IPS DF 19.7 (cell line): ENCODE results near the gene PTGIS.

Experiments used
- DNase-seq: peaks from one replicate; pipeline ENCODE4 v3.0.0-alpha.2; 2013; ENCODE audit warnings: low read depth, low spot score

PTGIS gene

DNA sequence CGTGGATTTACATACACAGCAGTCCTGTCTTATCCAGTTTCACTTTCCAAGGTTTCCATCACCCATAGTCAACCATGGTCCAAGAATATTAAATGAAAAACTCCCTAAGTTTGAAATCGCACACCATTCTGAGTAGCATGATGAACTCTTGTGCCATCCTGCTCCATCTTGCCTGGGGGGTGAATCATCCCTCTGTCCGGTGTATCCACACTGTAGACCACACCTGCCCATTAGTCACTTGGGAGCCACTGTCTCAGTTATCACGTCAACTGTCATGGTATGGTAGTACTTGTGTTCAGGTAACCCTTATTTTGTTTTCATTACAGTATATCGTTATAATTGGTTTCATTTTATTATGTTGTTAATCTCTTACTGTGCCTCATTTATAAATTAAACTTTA is 38.5 kb downstream of the PTGIS start:
- no peak for DNase-seq

DNA sequence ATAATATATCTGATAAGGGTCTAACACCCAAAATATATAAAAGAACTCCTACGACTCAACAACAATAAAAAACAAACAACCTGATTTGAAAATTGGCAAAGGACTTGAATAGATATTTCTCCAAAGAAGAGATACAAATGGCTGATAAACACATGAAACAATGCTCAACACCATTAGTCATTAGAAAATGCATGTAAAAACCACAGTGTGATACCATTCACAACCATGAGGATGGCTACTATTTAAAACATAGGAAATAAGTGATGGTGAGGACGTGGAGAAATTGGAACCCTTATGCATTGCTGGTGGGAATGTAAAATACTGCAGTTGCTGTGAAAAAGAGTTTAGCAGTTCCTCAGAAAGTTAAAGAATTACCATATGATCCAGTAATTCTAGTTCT is 41.4 kb downstream of the PTGIS start:
- DNase-seq = no peak

DNA sequence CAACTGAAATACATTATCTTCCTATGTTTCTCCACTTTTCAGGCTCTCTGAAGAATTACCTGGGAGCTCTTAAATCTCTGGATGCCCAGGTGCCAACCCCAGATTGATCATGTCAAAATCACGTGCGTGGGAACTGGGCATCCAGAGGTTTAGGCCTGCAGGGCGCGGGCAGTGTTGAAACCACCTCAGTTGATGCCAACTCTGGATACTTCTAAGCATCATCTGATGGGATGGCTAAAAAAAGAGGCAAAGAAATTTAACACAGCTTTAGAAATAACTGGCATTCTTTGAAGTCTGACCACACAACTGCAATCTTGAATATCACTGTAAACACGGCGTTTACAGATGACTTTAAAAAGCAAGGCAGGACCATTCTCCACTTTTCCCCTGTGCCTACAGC is 41.9 kb downstream of the PTGIS start:
- no peak for DNase-seq

DNA sequence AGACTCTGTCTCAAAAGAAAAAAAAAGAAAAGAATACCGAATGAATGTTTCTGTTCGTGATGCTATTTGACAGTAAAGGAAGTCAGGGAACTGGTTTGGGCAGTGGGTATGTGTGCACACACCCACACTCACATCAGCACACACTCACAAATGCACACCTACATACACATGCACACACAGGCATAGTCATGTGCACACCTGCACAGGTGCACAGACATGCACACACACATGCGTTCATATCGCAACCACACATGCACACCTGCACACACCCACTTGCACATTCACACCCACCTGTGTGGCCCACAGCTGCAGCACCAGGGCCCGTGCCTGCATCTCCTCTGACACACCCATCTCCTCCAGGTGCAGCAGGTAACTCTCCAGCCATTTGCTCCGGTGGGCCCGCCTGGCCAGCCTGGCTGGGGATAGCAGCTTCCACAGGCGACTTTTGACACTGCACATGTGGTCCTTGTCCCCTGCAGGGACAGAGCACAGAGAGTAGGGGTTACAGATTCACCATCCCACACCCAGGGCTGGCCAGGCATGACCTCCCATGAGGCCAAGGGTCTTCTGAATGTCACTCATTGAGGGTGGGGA is 44.1 kb downstream of the PTGIS start:
- DNase-seq = no peak

DNA sequence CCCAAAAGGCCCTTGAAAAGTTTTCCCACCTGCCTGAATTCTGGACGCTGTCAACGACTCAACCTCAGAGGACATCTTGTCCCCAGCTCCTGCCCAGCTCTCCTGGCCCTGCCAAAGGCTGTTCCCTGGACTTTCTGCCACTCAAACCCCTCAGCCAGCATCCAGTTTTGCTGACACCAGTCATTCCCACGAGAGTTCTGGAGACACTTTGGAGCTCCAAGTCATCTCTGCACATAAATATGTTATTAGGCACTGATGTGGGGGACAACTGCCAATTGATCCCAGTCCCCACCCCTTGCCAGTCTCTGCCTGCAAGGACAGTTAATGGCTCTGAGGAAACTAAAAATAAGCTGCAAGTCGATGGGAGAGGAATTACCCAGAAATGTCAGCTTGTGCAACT is 46.6 kb downstream of the PTGIS start:
- DNase-seq = no peak

DNA sequence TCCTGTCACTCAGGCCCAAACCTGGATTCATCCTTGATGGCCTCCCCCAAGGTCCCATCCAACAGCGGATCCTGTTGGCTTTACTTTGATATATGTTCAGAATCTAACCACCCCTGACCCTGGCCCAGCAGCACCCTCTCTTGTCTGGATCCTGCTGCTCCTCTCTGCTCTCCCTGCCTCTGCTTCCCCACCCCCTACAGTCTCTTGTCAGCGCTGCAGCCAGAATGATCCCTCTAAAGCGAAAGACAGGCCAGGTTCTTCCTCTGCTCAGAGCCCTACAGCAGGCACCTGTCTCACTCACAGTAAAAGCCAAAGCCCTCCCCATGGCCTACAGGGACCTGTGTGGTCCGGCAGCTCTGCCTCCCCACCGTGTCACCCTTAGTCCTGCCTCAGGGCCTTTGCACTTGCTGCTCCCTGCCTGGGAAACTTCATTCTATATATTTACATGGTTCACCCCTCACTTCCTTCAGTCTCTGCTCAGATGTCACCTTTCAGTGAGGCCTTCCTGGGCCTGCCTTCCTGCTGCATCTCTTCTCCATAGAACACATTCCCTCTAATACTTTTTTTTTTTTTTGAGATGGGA is 48.1 kb downstream of the PTGIS start:
- no peak for DNase-seq

DNA sequence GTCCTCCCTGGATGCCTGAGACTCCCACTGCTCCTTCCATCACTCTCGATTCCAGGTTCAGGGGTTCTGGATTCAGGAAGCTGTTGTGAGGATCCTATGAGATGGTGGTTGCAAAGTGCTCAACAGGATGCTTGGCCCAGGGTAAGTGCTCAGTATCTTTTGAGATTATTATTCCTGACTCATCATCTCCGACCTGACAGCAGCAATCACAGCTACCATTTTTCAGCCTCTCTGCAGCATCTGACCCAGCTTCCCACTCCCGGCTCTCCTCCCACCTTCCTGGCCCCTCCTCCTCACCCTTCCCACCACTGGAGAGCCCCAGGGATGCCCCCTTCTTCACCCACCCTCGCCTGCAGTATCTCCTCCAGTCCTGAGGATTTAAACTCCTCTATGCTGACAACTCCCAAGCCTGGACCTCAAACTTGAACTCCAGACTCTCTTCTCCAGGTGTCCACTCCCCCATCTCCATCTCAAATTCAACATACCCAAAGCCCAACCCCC is 48.7 kb downstream of the PTGIS start:
- DNase-seq = no peak

DNA sequence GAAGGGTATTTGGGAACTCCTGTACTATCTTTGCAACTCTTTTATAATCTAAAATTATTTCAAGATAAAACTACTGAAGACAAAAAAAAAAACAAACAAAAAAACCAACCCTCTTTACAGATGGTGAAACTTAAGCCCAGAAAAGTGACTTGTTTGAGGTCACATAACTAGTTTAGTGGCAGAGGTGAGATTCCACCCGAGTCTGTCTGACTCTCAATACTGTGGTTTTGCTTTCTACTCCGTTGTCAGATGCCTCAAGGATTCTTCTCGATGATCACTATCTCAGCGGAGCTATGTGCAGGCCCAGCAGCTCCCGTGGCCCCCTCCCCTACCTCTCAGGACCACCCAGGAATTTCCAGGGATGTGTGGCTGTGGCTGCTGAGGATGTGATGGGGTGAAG is 49.4 kb downstream of the PTGIS start:
- DNase-seq = no peak

DNA sequence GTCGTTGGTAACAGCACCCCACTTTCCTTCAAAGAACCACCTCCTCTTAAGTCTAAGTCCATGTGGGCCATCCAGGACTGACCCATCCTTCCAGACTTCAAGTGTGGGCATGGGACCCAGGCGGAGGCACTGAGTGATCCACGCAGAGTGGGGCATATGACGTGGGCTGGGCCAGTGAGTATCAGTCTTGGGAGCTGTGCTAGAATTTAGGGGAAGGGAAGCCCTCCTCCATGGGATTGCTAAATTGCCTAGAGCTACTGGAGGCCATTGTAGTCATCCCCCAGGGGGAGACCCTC is 50.2 kb downstream of the PTGIS start:
- no peak for DNase-seq

DNA sequence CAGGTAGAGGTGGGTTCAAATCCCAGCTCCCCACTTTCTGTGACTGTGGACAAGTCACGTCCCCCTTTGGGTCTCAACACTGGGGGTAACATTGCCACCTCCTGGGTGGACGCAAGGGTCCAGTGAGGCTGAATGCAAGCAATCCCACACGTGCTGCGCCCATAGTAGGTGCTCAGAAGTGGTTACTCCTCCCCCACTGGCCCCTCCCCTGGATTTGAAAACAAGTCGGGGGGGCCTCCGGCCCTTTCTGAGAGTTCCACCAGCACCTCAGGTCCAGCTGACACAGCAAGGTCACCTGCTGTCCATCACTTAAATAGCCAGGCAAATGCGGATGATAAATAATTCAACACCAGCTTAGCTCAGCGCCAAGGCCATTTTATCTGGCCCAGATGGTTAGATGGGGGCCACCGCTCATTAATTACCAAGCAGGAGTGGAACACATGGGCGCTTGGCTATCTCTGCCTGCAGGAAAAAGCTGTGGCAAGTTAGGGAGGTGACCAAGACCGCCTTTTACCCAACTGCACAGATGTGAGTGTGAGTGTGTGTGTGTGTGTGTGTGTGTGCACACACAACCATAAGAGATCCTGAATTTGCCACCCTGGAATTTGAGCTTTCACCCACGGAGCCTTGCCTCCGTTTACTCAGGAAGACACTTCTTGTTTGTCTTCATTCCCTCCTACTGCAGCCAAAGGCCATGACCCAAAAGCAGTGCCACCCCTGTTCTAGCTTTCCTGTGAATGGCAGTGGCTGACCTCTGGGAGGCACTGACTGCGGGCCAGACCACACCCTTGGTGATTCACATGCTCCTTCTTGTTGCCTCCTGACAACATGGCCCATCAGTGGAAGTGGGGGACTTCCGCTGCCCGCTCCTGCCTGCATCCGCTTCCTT is 50.8 kb downstream of the PTGIS start:
- DNase-seq = no peak

DNA sequence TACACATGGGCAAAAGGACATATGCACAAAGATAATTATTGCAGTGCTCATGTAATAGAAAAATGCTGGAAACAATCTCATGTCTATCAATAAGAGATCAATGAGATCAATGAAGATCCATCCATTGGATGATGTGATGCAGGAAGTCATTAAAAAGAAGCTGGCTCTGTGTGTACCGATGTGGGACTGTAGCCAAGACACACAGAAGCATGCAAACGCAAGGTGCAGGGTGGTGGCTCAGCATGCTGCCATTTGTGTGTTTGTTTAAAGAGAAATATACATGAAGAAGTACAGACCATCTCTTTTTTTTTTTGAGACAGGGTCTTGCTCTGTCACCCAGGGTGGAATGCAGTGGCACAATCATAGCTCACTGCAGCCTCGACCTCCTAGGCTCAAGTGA is 52.4 kb downstream of the PTGIS start:
- DNase-seq = no peak

DNA sequence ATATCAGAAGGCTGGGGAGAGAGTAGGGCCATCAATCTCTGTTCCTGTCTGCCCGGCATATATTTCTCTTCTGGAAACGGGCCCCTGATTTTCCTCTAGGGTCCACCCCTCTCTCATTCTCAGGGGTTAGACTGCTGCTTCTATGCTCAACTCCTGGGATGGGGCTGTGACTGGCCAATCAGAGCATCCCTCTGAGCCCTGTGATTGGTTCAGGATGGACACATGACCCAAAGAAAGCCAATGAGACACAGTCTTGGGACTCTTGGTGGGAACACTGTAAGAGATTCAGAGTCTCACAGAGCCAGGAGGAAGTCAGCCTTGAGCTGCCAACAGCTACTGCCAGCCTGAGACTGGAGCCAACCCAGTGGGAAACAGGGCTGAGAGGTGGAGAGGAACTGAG is 54.4 kb downstream of the PTGIS start:
- no peak for DNase-seq

DNA sequence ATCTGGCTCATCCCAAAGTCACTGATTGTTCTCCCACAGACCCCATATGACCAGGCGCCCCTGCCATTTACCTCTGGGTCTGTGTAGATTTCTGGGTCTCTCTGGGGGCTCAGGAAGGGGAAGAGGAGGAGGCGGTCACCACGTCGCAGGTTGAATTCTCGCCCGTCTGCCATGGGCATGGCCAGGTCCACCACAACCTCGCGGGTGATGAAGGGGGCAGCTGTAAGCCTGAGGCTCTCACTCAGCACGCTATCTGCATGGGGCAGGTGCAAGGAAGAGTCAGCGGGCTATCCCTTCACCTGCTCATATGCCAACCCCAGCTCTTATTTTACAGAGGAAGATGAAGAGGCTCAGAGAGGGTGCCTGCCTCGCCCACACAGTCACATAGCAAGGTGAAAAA is 54.9 kb downstream of the PTGIS start:
- DNase-seq = no peak

DNA sequence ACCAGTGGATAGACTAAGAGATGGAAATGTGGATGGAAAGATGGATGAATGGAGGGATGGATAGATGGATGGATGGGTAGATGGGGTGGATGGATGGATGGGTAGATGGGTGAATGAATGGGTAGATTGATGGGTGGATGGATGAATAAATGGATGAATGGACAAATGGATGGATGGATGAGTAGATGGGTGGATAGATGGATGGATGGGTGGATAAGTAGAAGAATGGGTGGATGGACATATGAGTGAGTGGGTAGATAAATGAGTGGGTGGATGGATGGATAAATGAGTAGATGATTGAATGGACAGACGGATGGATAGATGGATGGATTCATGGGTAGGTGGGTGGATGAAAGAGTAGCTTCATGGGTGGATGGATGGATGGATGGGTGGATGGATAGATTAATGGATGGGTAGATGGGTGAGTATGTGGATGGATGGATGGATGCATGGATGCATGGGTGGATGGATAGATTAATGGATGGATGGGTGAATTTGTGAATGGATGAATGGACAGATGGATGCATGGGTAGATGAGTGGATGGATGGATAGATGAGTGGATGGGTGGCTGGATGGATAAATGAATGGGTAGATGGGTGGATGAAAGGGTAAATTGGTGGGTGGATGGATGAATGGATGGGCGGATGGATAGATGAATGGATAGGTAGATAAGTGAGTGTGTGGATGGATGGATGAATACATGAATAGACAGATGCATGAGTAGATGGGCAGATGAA is 56.0 kb downstream of the PTGIS start:
- DNase-seq = no peak

DNA sequence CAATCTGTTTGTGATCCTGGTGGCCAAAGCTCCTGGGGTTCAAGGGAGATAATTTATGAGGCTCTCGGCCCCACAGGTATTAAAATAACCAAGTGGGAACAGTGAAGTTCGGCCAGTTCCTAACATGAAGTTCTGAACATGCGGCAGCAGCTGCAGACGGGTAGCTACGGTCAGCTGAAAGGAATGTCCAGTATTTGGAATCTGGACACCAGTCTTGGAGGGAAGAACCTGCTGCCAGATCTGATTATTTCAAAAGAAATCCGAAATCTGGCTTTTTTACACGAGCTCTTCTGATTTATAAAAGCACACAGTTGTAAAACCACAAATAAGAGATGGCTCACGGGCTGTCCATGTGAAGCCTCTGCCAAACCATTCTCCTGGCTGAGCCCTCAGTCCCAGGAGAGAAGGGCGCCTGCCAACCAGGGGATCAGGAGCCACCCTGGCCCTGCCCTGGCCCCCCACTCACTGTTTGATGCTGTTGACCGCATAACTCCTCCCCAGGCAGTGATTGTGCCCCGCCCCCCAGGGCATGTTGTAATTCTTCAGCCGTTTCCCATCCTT is 57.3 kb downstream of the PTGIS start:
- DNase-seq = no peak

DNA sequence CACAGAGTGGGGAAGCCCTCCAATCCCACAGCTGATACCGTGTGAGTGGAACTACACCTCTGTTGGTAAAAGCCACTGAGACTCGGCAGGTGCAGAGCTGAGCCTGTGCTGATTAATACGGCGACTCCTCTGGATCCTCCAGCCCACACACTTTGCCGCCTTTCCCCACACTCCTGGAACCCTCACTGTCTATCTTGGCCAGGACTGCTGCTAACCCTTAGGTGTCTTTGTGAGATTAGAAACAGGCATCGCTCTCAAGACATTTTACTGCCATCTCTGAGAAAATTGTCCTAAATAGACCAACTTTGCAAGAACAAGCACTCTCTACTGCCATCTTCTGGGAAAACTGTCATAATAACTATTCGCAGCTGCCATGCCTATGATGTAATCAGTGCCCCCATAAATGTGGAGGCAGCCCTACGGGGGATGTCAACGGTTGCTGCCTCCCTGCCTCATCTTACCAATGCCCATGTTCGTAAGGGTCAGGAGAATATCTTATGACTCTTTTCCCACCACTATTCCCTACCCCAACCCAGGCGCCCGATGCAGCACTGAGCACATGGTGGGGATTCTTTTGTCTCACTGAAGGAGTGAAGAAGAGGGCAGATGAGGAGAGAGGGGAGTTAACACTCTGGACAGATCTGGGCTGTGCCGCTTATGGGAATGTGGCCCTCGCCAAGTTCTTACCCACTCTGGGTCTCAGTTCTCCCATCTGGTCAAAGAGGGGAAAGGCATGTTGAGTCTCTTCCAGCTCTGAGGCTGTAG is 59.3 kb downstream of the PTGIS start:
- no peak for DNase-seq

DNA sequence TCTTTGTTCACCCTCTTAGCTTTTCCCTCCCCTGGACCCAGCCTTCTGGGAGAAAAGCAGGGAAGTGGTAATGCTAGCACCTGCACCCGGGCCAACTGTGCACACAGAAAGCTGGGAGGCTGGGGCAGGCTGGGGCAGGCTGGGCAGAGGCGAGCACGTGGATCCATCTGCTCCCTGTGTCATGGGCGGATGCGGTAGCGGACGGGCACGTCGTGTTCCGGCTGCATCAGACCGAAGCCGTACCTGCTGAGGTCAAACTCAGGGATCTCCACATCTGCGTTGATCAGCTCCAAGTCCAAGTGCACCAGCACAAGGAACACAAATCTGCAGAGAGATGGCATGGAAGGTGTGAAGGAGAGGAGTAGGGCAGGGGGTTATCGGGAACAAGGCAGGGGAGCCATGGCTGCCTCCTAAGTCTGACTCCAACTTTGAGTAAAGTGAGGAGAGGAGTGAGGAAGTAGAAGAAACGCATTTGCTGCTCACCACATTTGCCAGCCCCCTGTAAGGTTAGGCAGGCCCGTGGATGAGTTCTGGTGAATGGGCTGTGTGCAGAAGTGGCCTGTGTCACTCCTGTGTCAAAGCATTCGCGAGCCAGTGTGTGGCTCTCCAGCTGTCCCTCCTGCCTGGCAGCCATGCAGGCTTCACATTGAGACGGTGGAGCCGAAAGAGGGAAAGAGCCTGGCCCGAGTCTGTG is 60.0 kb downstream of the PTGIS start:
- DNase-seq = no peak

DNA sequence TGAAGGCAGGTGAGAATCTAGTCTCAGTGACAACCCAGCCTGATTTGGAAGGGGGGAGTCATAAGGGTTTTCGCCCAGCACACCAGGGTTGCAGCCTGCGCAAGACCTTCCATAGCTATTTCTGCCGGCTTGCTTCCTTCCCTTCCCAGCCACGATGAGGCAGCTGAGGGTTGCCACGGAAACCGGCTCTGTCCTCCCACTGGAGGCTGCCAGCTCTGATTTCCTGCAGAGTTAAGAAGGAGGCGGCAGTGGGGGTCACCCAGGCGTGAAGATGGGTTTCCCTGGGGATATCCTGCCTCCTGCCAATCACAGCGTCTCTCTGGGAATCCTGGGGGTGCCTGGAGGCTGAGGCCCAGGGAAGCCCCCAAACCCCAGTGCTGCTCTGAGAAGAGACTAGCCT is 62.4 kb downstream of the PTGIS start:
- DNase-seq = no peak

DNA sequence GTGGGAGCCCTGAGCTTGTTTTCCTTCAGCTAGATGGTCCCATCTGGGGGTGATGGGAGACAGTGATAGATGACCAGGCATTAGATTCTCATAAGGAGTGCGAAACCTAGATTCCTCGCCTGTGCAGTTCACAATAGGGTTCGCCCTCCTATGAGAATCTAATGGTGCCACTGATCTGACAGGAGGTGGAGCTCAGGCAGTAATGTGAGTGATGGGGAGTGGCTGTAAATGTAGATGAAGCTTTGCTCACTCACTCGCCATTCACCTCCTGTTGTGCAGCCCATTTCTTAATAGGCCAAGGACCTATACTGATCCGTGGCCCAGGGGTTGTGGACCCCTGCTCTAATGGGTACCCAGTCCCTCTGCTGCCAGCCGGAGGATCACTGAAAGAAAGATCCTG is 64.8 kb downstream of the PTGIS start:
- DNase-seq = no peak

DNA sequence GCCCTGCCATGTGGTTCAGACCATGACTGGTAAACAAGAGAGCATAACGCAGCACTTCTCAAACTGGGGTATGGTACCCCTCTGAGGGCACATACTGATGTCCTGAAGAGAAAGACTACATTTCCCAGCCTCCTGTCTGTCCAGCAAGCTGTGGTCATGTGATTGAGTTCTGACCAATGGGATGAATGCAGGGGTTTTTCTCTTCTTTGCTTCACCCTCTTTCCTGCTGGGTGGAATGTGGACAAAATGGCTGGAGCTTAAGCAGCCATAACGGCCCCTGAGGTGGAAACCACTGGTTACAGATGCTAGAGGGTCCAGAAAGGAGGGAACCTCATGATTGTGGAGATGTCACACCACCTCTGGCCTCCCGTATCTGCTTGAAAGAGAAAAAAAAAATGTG is 66.0 kb downstream of the PTGIS start:
- no peak for DNase-seq

DNA sequence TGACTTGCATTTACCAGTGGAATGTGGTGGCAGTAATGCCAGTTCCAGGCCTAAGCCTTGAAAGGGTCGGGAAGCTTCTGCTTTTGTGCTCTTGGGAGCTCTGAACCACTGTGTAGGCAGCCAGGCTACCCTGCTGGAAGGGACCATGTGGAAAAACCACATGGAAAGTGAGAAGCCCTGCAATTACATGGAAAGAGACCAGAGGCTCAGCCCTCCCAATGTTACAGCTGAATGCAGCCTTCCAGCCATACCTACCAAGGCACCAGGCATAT is 70.6 kb downstream of the PTGIS start:
- no peak for DNase-seq
